Ascending aorta (tissue), 2 donors: ENCODE data around the gene SH3BP2. TPM values are rescaled to one million over a fixed set of nuclear protein-coding genes. Genes with fewer than 3 reads are reported as not detected.

ENCODE experiments used
- DNase-seq, 2 donors: peaks; one replicate each; pipeline ENCODE4 v3.0.0-alpha.2; 2019; ENCODE audit warnings: low spot score in 2 of 2
- H3K27ac ChIP-seq, 2 donors: fragments of 200-600 bp; sonication (generic); one replicate each; pipeline ENCODE4 v1.5.1; 2016 to 2017; ENCODE audit warnings: mild to moderate bottlenecking in 1 of 2
- H3K27me3 ChIP-seq: fragments of 200-600 bp; sonication (generic); one replicate; pipeline ENCODE4 v1.5.1; 2017
- H3K36me3 ChIP-seq, 2 donors: fragments of 200-600 bp; sonication (generic); one replicate each; pipeline ENCODE4 v1.5.1; 2016
- H3K4me1 ChIP-seq, 2 donors: fragments of 200-600 bp; sonication (generic); one replicate each; pipeline ENCODE4 v1.5.1; 2016 to 2017; ENCODE audit warnings: mild to moderate bottlenecking in 1 of 2
- H3K4me3 ChIP-seq, 2 donors: fragments of 200-600 bp; sonication (generic); one replicate each; pipeline ENCODE4 v1.5.1; 2016 to 2017; ENCODE audit warnings: mild to moderate bottlenecking in 1 of 2
- H3K9me3 ChIP-seq, 2 donors: fragments of 200-600 bp; sonication (generic); one replicate each; pipeline ENCODE4 v1.5.1; 2016
- intact Hi-C: fragments of 100-400 bp; cut with DNase I; formaldehyde crosslinking; loops from one replicate; pipeline ENCODE4 v1.15.1; 2023
- total RNA-seq: library from RNA; depleted of rRNA; stranded (reverse); fragments of >200 nt; gene quantifications from one replicate; pipeline ENCODE4 v1.1.0, GENCODE V29; 2016
- TF ChIP-seq, protein P1 (sequence below), 3 experiments: fragments of 200-600 bp in 2 of 3; fragments of 450-650 bp in 1 of 3; sonication (generic) in 2 of 3; IDR thresholded peaks; one replicate each; pipeline ENCODE4 v1.5.1; 2016 to 2019; ENCODE audit warnings: antibody characterized with exemption in 3 of 3, mild to moderate bottlenecking in 1 of 3, moderate library complexity in 1 of 3

The SH3BP2 gene
- total RNA-seq, 1 donor from 2014 or later, result 70.6 TPM

- no peak for DNase-seq
- TF ChIP-seq, protein P1, sequence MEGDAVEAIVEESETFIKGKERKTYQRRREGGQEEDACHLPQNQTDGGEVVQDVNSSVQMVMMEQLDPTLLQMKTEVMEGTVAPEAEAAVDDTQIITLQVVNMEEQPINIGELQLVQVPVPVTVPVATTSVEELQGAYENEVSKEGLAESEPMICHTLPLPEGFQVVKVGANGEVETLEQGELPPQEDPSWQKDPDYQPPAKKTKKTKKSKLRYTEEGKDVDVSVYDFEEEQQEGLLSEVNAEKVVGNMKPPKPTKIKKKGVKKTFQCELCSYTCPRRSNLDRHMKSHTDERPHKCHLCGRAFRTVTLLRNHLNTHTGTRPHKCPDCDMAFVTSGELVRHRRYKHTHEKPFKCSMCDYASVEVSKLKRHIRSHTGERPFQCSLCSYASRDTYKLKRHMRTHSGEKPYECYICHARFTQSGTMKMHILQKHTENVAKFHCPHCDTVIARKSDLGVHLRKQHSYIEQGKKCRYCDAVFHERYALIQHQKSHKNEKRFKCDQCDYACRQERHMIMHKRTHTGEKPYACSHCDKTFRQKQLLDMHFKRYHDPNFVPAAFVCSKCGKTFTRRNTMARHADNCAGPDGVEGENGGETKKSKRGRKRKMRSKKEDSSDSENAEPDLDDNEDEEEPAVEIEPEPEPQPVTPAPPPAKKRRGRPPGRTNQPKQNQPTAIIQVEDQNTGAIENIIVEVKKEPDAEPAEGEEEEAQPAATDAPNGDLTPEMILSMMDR (IDR thresholded peaks at IDR 0.05), result no peak
- intact Hi-C loops, result loop anchor here (10.0 kb wide), 2 partner anchors 585 to 1505 kb away; partner anchors contain the start of genes MXD4 and UVSSA
- H3K27ac ChIP-seq, result peak overlapping the region; percentile 17 to 47
- peaks cover 7 to 13% of the 10 kb centered on the region in 2 donors for H3K36me3 ChIP-seq
- H3K9me3 ChIP-seq, result no peaks in the 10 kb centered on the region
- H3K4me1 ChIP-seq, result peaks cover 3 to 51% of the 10 kb centered on the region in 2 donors
- H3K4me3 ChIP-seq, result no peak overlapping the region
- H3K27me3 ChIP-seq, result no peaks in the 10 kb centered on the region
Measured at GRCh38 chr4:2849267-2850152, 56.6 kb downstream of the SH3BP2 start.

DNA sequence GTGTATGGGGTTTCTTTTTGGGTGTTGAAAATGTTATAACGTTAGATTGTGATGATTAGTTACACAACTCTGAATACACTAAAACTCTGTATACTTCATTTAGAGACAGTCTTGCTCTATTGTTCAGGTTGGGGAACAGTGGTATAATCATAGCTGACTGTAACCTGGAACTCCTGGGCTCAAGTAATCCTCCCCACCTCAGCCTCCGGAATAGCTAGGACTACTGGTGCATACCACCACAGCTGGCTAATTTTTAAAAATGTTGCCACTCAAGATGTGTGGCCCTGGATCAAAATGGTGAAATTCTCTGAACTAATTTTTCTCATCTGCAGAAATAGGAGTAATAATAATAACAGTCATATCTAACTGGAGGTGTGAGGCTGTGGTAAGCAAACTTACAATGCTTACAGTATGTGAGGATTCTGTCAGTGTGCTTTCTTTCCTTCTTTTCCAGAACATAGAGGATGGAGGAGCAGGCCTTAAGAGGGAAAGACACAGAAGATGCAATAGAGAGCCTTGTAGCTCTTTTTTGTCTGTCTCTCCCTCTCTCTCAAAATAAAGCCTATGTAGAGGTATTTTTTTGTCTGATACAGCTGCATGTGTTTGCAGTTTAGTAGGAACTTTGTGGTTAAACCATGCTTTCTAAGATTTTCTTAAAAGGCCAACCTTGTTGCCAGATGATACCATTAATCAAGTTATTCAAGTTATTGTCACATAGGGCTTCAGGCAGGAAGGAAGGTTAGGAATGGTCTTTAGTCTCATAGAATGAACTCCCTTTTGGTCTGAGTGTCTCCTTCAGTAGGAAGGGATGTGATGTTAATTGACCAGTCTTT is 58.3 kb downstream of the SH3BP2 start:
- intact Hi-C loops, result no loop called here
- H3K27ac ChIP-seq, result no peak overlapping the region
- peaks cover 11 to 18% of the 10 kb centered on the region in 2 donors for H3K36me3 ChIP-seq
- no peaks in the 10 kb centered on the region for H3K27me3 ChIP-seq
- DNase-seq, result no peak
- TF ChIP-seq, protein P1 (IDR thresholded peaks at IDR 0.05), result no peak
- H3K9me3 ChIP-seq, result no peaks in the 10 kb centered on the region
- H3K4me3 ChIP-seq, result no peak overlapping the region
- peaks cover 3 to 42% of the 10 kb centered on the region in 2 donors for H3K4me1 ChIP-seq

- peak overlapping the region; percentile 43 to 50 for H3K27ac ChIP-seq
- TF ChIP-seq, protein P1 (IDR thresholded peaks at IDR 0.05), result no peak
- no peak overlapping the region for H3K4me3 ChIP-seq
- DNase-seq, result no peak
- H3K27me3 ChIP-seq, result no peaks in the 10 kb centered on the region
- H3K4me1 ChIP-seq, result peaks cover 3 to 37% of the 10 kb centered on the region in 2 donors
- intact Hi-C loops, result no loop called here
- peaks cover 11 to 18% of the 10 kb centered on the region in 2 donors for H3K36me3 ChIP-seq
- H3K9me3 ChIP-seq, result no peaks in the 10 kb centered on the region
Measured at GRCh38 chr4:2852481-2852921, 59.6 kb downstream of the SH3BP2 start.

GRCh38 chr4:2855584-2855983 is 62.7 kb downstream of the SH3BP2 start:
- DNase-seq, result no peak
- no peak overlapping the region for H3K4me3 ChIP-seq
- H3K27me3 ChIP-seq, result no peaks in the 10 kb centered on the region
- TF ChIP-seq, protein P1 (IDR thresholded peaks at IDR 0.05), result no peak
- peaks cover 4 to 34% of the 10 kb centered on the region in 2 donors for H3K4me1 ChIP-seq
- peak overlapping the region in 1 of 2 donors; percentile 42 for H3K27ac ChIP-seq
- intact Hi-C loops, result no loop called here
- H3K9me3 ChIP-seq, result no peaks in the 10 kb centered on the region
- H3K36me3 ChIP-seq, result peaks cover 11 to 18% of the 10 kb centered on the region in 2 donors

DNA sequence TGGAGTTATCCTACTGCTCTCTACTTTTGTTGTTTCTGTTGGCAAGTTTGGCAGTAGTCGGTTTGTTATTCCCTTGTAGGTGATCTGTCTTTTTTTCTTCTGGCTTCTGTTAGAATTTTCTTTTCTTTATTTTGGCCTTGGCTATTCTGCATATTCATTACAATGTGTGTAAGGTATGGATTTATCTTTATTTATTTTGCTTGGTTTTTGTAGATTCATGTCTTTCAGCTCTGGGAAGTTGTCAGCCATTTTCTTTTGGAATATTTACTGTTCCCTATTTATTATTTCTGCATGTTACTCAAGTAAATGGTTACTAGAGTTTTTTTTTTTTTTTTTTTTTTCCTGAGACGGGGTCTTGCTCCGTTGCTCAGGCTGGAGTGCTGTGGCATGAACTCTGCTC is 63.4 kb downstream of the SH3BP2 start:
- intact Hi-C loops, result no loop called here
- peaks cover 11 to 39% of the 10 kb centered on the region in 2 donors for H3K4me1 ChIP-seq
- H3K36me3 ChIP-seq, result peaks cover 11 to 18% of the 10 kb centered on the region in 2 donors
- H3K27me3 ChIP-seq, result no peaks in the 10 kb centered on the region
- no peak for DNase-seq
- H3K27ac ChIP-seq, result no peak overlapping the region
- TF ChIP-seq, protein P1 (IDR thresholded peaks at IDR 0.05), result no peak
- no peak overlapping the region for H3K4me3 ChIP-seq
- no peaks in the 10 kb centered on the region for H3K9me3 ChIP-seq
